Common myeloid progenitor, CD34-positive (primary cell): ENCODE data around the gene PSMB1.
"Not testable (repeated sequence)": the region's sequence is repeated elsewhere in the genome, so short reads cannot be mapped to it uniquely, and the experiment has no call there.

ENCODE experiments used
- CTCF ChIA-PET: fragments of 350-600 bp; sonication (Branson Sonifier 250); formaldehyde crosslinking; loops from one replicate; lab custom pipeline; 2021; ENCODE audit warnings: antibody characterized with exemption; lab: Charles Lee
- POLR2A ChIA-PET: fragments of 350-600 bp; sonication (Branson Sonifier 250); formaldehyde crosslinking; loops from one replicate; lab custom pipeline; 2021; ENCODE audit warnings: antibody characterized with exemption; lab: Charles Lee
- DNase-seq, 3 donors: peaks; one replicate each; pipeline versions ENCODE4 v3.0.0 to v3.0.0-alpha.2; 2013
- H3K27ac ChIP-seq, 2 experiments: 1 replicate in 1 of 2; 2 replicates in 1 of 2; pipeline ENCODE4 v1.7.0; 2013; ENCODE audit warnings: inconsistent platforms in 2 of 2, low read length in 2 of 2, mild to moderate bottlenecking in 2 of 2, low read depth in 1 of 2, moderate library complexity in 1 of 2; ENCODE audit not compliant: severe bottlenecking in 2 of 2, insufficient read depth in 1 of 2, poor library complexity in 1 of 2
- H3K27me3 ChIP-seq, 5 experiments: replicated peaks in 2 of 5; 1 replicate in 3 of 5; 2 replicates in 2 of 5; pipeline versions ENCODE4 v1.6.1 to v1.7.0; 2013; ENCODE audit warnings: low read length in 4 of 5, mild to moderate bottlenecking in 2 of 5, moderate library complexity in 2 of 5, inconsistent platforms in 1 of 5; ENCODE audit not compliant: insufficient read depth in 5 of 5, control insufficient read depth in 4 of 5
- H3K36me3 ChIP-seq, 4 experiments: 1 replicate in 2 of 4; 2 replicates in 2 of 4; pipeline versions ENCODE4 v1.6.1 to v1.7.0; 2013; ENCODE audit warnings: low read length in 3 of 4, control low read depth in 1 of 4, mild to moderate bottlenecking in 1 of 4; ENCODE audit not compliant: control insufficient read depth in 4 of 4, insufficient read depth in 4 of 4
- H3K4me1 ChIP-seq, 4 experiments: 1 replicate in 3 of 4; 2 replicates in 1 of 4; pipeline versions ENCODE4 v1.6.1 to v1.7.1; 2013; ENCODE audit warnings: low read length in 3 of 4, mild to moderate bottlenecking in 3 of 4, control low read depth in 1 of 4, inconsistent platforms in 1 of 4, moderate library complexity in 1 of 4; ENCODE audit not compliant: control insufficient read depth in 4 of 4, insufficient read depth in 4 of 4; ENCODE audit errors: control extremely low read depth in 1 of 4
- H3K4me3 ChIP-seq, 7 experiments: 1 replicate in 4 of 7; 2 replicates in 3 of 7; pipeline versions ENCODE4 v1.5.1 to v1.7.0; 2013; ENCODE audit warnings: mild to moderate bottlenecking in 7 of 7, low read length in 6 of 7, moderate library complexity in 6 of 7, inconsistent platforms in 2 of 7, low read depth in 2 of 7, control low read depth in 1 of 7; ENCODE audit not compliant: insufficient read depth in 4 of 7, control insufficient read depth in 1 of 7; ENCODE audit errors: extremely low read depth in 1 of 7
- H3K9me3 ChIP-seq, 5 experiments: 1 replicate in 4 of 5; 2 replicates in 1 of 5; pipeline versions ENCODE4 v1.6.1 to v1.7.1; 2013; ENCODE audit warnings: low read length in 4 of 5, mild to moderate bottlenecking in 2 of 5, inconsistent platforms in 1 of 5, low read depth in 1 of 5, moderate library complexity in 1 of 5; ENCODE audit not compliant: control insufficient read depth in 4 of 5, insufficient read depth in 2 of 5; ENCODE audit errors: control extremely low read depth in 1 of 5
- WGBS: methylation state at CpG from one replicate; pipeline ENCODE4 v1.1.5; 2013; ENCODE audit not compliant: insufficient coverage; 5-methylcytosine and 5-hydroxymethylcytosine counted together

The PSMB1 gene

GRCh38 chr6:170505306-170505705 lies 47.8 kb downstream of the PSMB1 start:
- Histone ChIP-seq H3K27me3 (peaks cover 0 to 6% (median 2%) of the 10 kb centered on the region in 5 experiments), H3K36me3 (no peaks in the 10 kb centered on the region), H3K4me3 (no peak overlapping the region), H3K4me1 (peaks cover 0 to 13% (median 2%) of the 10 kb centered on the region in 4 experiments), H3K9me3 (peaks cover 0 to 24% (median 22%) of the 10 kb centered on the region in 5 experiments), H3K27ac (no peak overlapping the region)
- ChIA-PET POLR2A (no interaction called here), CTCF (interaction anchor here (1.1 to 1.3 kb wide), 3 partner anchors 12 to 16 kb away, joined by 4 read pairs; no protein-coding TSS in a partner anchor)
- 40% methylated on average over 8 of the region's 9 CpGs for WGBS
- no peak for DNase-seq

- H3K4me3 ChIP-seq = no peak overlapping the region
- H3K27ac ChIP-seq = no peak overlapping the region
- H3K36me3 ChIP-seq = no peaks in the 10 kb centered on the region
- peak; percentile 29 to 85 (median 59) for DNase-seq
- ChIA-PET CTCF (interaction anchor here (1.2 to 1.3 kb wide), 2 partner anchors 13 to 15 kb away, joined by 4 read pairs; no protein-coding TSS in a partner anchor), POLR2A (no interaction called here)
- H3K27me3 ChIP-seq = peaks cover 0 to 6% (median 2%) of the 10 kb centered on the region in 5 experiments
- WGBS = 18% methylated on average over 2 of the region's 4 CpGs
- peaks cover 0 to 13% (median 2%) of the 10 kb centered on the region in 4 experiments for H3K4me1 ChIP-seq
- peaks cover 0 to 24% (median 22%) of the 10 kb centered on the region in 5 experiments for H3K9me3 ChIP-seq
Measured at GRCh38 chr6:170504479-170504878, 48.6 kb downstream of the PSMB1 start.

GRCh38 chr6:170503414-170503761 lies 49.7 kb downstream of the PSMB1 start:
- Histone ChIP-seq H3K4me3 (no peak overlapping the region), H3K4me1 (peaks cover 0 to 13% (median 2%) of the 10 kb centered on the region in 4 experiments), H3K36me3 (no peaks in the 10 kb centered on the region), H3K9me3 (peaks cover 0 to 24% (median 22%) of the 10 kb centered on the region in 5 experiments), H3K27me3 (peaks cover 0 to 10% (median 2%) of the 10 kb centered on the region in 5 experiments), H3K27ac (no peak overlapping the region)
- CTCF ChIA-PET = no interaction called here
- POLR2A ChIA-PET = no interaction called here
- no peak for DNase-seq

- H3K27me3 ChIP-seq = peaks cover 0 to 13% (median 4%) of the 10 kb centered on the region in 5 experiments
- peaks cover 0 to 13% (median 2%) of the 10 kb centered on the region in 4 experiments for H3K4me1 ChIP-seq
- DNase-seq, CTCF ChIA-PET, H3K27ac ChIP-seq, H3K36me3 ChIP-seq, POLR2A ChIA-PET, H3K4me3 ChIP-seq: not testable (repeated sequence)
- H3K9me3 ChIP-seq = peaks cover 0 to 24% (median 22%) of the 10 kb centered on the region in 5 experiments
- 95% methylated on average over 2 of the region's 2 CpGs for WGBS
Measured at GRCh38 chr6:170502733-170503413, 50.2 kb downstream of the PSMB1 start.

- H3K4me1 ChIP-seq = peaks cover 0 to 13% (median 2%) of the 10 kb centered on the region in 4 experiments
- H3K4me3 ChIP-seq, H3K27ac ChIP-seq, POLR2A ChIA-PET, DNase-seq, CTCF ChIA-PET, H3K36me3 ChIP-seq: not testable (repeated sequence)
- WGBS = 89% methylated on average over 1 of the region's 2 CpGs
- peaks cover 0 to 24% (median 22%) of the 10 kb centered on the region in 5 experiments for H3K9me3 ChIP-seq
- H3K27me3 ChIP-seq = peaks cover 0 to 19% (median 4%) of the 10 kb centered on the region in 5 experiments
Measured at GRCh38 chr6:170502268-170502667, 50.8 kb downstream of the PSMB1 start.

- Histone ChIP-seq H3K9me3 (peaks cover 0 to 24% (median 22%) of the 10 kb centered on the region in 5 experiments), H3K4me1 (peaks cover 0 to 13% (median 2%) of the 10 kb centered on the region in 4 experiments), H3K27me3 (peaks cover 0 to 19% (median 8%) of the 10 kb centered on the region in 5 experiments), H3K4me3 (no peak overlapping the region), H3K27ac (no peak overlapping the region), H3K36me3 (no peaks in the 10 kb centered on the region)
- POLR2A ChIA-PET = no interaction called here
- whole genome bisulfite sequencing = 45% methylated on average over 3 of the region's 3 CpGs
- CTCF ChIA-PET = no interaction called here
- no peak for DNase-seq
Measured at GRCh38 chr6:170500955-170501590, 52.0 kb downstream of the PSMB1 start.
